Activated effector memory CD4-positive, alpha-beta T cell treated with anti-CD3 and anti-CD28 coated beads, Interleukin-2, amount 50 U/mL, for 16 hours (primary cell): ENCODE data around the gene CNTNAP2.

Experiments used
- DNase-seq: peaks from one replicate; pipeline ENCODE4 v3.0.0-alpha.2; 2020

The CNTNAP2 gene

DNA sequence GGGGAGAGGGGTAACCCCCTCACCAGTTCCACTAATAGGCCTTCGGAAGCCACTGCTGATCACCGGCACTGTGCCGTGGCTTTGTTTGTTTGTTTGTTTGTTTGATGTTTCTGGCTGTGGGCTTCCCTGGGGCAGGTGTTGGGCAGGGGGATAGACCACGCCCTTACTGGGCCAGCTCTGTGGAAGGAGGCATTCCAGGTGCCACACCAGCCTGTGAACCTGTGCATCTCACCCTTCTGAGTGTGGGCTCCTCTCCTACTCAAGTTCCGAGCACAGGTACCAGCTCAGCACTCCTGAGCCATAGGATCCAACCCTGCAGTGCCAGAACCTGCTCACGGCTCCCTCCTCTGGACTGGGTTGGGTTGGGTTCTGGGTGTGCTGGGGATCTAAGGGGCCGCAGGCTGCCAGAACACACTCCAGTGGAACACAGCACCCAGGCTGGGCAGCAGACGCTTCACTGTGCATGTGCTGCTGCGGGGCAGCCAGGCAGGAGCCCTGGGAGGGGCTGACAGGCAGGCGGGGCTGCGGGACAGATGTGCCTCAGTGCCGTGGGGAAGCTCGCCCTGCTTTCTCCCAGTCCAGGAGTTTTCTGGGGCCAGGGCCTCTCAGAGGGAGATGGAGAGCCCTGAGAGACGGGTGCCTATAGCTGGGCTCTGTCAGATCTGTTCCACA is 1053.9 kb downstream of the CNTNAP2 start:
- no peak for DNase-seq

DNA sequence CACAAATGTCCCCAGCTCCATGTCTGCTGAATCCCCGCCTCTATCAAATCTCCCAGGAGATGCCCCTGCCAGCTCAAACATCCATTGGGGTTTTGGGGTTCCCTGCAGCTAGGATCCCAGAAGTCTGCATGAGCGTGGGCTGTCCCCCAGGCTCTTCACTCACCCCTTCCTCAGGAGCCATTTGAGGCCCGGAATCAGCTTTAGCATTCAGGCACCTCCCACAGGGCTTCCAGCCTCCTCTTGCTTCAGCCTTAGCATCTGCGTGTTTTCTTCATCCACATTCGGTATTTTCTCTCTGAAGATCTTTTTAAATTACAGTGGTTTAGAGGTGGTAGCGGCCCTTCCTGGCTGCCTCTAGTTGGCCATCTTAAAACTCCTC is 1054.4 kb downstream of the CNTNAP2 start:
- DNase-seq: no peak

DNA sequence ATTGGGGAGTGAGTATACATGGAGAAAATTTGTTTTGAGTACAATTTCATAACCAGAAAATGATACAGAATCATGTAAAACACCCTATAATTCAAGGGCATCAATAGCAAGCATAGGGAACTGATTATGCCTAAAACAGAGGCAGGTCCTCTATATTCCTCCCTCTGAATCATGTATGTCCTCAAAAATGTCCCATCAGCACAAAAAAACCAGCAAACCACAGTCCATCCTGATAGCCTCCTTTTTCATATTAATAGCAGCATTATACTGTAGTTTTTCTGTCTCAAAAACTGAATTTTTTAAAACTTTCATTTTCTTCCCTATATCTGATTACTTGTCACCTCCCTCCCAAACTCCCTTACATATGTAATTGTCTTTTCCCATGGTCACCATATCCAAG is 1057.3 kb downstream of the CNTNAP2 start:
- no peak for DNase-seq

DNA sequence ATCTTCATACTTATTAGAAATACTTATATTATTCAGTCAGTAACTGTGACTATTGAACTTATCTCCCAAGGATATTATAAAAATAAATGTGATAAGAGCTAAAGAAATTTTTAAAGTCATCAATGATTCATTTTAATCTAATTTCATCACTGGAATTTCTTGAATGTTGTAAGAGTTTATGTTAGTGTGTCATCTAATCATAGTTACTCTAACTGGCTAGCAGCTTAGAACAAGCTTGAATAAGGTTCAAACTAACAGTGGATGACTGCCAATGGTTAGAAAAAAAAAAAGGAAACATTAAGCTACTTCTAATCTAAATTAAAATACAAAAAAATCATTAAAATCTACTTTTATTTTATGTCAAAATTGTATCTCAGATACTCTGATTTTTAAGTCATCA is 1066.3 kb downstream of the CNTNAP2 start:
- DNase-seq: no peak

DNA sequence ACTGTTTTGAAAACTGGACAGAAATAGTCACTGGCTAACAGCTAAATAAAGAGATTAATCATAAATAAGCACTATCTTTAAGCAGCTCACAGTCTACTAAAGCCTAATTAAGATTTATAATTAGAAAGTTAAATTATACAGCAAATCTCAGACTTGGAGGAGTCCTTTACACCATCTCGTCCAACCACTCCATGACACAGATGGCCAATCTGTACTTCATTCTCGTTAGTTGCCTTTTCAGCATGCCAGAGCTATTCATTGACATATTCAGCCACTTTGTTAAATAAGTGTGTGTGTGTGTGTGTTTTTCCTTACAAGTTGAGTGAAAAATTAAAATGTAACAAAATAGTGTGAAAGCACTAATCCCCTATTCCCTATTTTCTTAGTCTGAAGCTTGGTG is 1066.7 kb downstream of the CNTNAP2 start:
- DNase-seq: no peak

DNA sequence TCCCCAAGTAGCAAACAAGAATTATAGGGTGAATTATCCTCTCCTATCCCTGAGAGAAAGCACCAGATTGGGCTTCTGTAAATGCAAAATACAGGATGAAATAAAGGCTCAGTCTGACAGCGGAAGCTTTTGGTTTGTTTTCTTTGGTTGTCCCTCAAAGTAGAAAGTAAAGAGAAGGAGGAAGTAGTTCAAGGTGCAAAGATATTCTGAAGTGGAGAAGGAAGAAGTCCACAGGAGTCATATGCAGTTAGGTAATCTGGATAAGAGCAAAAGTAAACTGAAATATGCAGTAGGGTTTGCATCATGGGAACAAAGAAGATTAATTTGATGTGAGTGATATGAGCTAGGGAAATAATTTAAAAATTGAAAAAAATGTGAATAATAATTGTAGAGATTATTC is 1071.9 kb downstream of the CNTNAP2 start:
- no peak for DNase-seq

DNA sequence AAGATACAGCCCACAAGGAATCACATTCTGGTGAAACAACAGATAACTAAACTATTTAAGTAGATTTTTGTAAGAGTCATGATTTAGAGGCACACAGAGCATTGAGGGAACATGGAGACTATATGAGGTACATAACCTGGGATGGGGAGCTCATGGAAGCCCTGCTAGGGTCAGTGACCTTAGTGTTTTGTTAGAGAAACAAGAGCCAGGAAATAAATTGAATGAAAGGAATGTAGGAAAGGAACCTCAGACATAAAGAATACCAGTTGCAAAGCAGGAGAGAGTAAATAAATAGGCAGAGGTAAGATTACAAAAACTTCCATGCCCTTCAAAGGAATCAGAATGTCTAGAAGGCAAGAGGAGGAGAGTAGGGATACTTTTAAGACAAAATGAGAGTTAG is 1076.9 kb downstream of the CNTNAP2 start:
- no peak for DNase-seq

GRCh38 chr7:147196481-147196880 is 1079.9 kb downstream of the CNTNAP2 start:
- DNase-seq: no peak

- DNase-seq: no peak
Observed at GRCh38 chr7:147197006-147197405, 1080.4 kb downstream of the CNTNAP2 start.

DNA sequence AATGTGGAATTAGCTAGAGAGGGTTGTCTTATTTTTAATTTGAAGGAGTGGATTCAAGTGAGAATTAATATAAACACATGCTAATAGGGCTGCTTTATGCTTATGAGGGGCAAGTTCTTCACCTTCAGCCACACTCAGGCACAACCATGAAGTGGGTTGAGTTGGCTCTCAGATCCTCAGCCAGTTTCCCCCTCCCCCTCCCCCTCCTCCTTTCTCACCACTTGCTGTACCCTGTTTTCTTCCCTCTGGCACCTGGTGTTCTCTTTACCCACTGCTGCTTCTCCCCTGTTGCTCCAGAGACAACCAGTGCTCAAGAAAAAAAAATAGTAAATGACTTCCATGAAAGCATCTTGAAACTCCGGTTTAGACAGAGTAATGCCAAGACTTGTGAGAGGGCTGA is 1083.3 kb downstream of the CNTNAP2 start:
- no peak for DNase-seq

DNA sequence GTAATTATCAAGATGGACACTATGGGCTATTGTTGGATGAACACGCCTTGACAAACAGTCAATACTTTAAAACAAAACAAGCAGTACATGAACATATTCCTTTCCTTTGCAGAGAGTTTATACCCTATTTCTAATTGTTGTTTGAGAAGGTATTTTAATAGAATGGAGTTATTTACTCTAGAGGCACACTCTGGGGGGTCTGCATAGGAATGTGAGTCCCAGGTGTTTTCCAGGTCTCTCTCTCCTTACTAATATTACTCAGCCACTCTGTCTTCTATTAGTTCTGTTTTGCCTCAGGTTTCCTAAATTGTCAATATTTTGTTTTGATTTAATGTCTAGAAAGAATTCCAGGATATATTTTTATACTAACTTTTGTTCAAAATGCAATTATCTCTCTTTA is 1091.4 kb downstream of the CNTNAP2 start:
- no peak for DNase-seq

DNA sequence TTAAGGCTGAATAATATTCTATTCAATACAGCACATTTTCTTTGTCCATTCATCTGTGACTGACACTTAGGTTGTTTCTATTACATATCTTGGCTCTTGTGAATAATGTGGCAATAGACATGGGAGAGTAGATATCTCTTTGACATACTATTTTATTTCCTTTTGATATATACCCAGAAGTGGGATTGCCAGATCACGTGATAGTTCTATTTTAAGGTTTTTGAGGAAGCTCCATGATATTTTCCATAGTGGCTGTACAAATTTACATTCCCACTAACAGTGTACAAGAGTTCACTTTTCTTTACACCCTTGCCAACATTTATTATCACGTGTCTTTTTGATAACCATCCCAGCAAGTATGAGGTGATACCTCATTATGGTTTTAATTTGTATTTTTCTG is 1114.7 kb downstream of the CNTNAP2 start:
- no peak for DNase-seq

DNA sequence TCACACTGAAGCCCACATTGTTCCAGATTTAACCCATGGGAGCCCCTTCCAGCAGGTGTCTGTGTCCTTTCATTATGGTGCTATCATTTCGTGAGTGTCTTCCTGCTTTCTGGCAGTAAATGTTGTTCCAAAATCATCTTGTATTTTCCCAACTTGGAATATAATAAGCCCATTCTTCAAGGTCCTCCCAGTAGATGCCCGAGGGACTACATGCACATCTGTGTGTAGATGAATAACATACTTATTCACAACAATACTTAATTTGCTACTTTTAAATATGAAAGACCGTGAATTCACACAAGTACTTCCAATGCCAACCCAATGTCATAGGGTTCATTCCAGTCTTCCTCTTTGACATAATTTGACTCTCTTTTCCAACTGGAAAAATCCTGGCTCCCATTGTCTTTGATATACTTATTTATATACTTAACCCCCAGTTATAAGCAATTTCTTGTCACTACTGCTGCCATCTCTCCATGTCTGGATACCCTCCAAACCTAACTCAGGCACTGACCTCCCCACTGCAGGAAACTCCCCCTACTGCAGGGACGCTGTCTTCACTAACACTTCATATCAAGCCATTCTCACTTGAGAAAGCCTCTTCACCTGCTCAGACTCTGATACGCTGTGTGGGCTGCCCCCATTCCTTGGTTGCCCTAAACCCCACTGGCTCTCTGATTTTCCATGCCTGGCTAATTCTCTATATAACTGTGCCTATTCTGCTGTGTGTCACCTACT is 1119.2 kb downstream of the CNTNAP2 start:
- no peak for DNase-seq

- DNase-seq: no peak
Observed at GRCh38 chr7:147240468-147240867, 1123.9 kb downstream of the CNTNAP2 start.

DNA sequence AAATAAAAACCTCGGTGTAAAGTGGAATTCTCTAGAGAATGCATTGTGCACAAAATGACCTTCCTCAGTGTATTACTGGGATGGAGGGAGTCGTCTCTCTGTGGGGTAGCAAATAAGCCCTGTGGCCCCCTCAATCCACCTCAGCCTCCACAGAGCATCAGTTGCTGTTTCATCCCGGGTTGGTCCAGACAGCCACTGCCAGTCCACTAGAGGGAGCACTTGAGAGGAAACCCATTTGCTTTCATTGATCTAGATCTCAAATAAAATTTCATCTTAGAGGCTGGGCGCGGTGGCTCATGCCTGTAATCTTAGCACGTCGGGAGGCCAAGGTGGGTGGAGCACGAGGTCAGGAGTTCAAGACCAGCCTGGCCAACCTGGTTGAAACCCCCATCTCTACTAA is 1128.7 kb downstream of the CNTNAP2 start:
- no peak for DNase-seq

DNA sequence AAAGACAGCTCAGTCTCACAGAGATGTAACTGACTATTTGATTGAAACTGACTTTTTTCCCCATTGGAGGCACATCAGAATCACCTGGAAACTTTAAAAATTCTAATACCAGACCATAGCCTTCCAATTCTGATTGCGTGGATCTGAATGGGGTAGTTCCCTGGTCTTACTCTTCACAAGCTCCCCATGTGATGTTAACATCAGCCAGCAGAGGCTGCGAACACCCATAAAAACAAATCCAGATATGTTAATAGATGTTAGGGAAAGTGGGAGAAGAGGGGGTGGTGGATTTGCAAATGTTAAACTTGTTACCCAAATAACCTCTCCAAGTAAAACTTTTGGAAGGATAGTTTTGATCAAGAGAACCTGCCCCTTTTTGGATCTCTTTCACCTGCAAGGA is 1133.4 kb downstream of the CNTNAP2 start:
- DNase-seq: no peak

DNA sequence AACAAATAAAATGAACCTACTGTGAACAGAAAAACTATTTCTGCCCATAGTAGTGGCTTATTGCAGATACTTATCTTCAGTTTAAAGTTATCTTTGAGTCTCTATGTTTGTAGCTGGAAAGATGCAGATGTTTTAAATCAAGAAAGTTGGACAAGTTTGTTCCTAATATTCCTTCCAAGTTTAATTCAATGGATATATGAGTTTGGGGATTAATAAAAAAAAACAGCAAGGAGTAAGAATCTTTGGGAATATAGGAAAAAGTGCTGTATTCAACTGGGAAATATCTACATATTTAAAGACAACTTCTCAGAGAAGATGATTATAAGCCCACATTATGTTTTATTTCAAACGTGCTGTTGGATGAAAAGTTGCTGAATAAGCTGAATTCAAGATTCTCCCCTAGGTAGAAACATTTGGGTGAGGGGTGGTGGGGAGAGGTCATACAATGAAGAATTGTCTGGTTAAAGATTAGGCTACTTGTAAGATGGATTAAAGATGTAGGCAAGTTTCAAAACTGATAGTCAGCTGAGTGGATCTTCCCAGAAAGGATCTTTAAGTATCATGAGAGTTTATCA is 1135.2 kb downstream of the CNTNAP2 start:
- DNase-seq: no peak

- no peak for DNase-seq
Observed at GRCh38 chr7:147261693-147262092, 1145.1 kb downstream of the CNTNAP2 start.

DNA sequence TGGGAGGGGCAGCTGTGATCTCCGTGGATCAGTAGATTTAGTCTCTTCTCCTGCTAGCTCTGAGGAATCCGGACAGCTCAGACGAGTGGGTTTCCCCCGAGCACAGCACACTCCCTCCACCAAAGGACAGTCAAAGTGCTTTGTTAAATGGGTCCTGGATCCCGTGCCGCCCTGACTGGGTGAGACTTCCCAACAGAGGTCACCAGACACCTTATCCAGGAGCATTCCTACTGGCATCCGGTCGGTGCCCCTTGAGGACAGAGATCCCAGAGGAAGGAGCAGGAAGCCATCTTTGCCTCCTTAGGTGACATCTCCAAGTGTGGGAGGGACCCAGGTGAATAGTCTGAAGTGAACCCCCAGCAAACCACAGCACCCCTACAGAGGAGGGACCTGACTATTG is 1148.9 kb downstream of the CNTNAP2 start:
- DNase-seq: no peak

DNA sequence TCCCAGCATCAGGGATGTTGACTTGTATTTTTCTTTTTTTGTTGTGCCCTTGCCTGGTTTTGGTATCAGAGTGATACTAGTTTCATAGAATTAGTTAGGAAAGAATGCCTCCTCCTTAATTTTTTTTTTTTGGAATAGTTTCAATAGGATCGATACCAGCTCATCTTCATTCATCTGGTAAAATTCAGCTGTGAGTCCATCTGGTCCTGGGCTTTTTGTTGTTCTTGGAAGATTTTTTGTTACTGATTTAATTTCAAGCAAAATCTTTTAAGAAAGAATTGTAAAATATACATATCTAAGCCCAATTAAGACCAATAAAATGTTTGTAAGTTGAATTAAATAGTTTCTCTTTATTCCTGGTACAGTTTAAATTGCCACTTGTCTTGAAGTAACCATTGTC is 1159.5 kb downstream of the CNTNAP2 start:
- no peak for DNase-seq

DNA sequence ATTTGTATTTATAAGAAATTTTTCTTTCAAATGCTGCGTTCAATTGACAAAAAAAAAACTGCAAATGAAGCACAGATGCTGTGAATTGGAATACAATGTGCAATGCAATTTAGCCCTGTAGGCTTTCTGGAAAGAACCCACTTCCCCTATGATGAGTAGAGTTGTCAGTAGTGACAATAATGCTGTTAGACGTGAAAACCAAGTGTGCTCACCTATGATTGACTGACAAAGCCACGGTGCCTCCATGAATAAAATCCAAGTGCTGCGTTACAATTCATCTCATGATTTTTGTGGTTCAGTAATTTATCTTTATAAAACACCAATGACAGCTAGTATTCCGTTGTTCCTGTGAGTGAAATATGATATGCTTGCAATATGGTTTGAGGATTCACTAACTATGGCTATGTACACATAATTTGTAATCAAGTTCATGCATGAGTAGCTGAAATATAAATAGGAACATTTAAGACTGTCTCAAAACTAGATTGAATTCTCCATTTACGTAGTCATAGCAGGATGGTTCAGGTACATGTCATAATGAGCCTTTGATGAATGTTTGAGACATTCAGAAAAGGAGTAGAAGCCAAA is 1160.3 kb downstream of the CNTNAP2 start:
- DNase-seq: no peak

GRCh38 chr7:147279514-147279913 is 1162.9 kb downstream of the CNTNAP2 start:
- no peak for DNase-seq

- no peak for DNase-seq
Observed at GRCh38 chr7:147279964-147280374, 1163.4 kb downstream of the CNTNAP2 start.

GRCh38 chr7:147282204-147282603 is 1165.6 kb downstream of the CNTNAP2 start:
- no peak for DNase-seq
